HG03097 (cell line): ENCODE results near the gene TMEM235.
A peak's percentile ranks its signal among the peaks of the same experiment; 100 is the strongest.
"Not testable (repeated sequence)": the region's sequence is repeated elsewhere in the genome, so short reads cannot be mapped to it uniquely, and the experiment has no call there.

ENCODE experiments used
- ATAC-seq: cut with Tn5 transposase; IDR thresholded peaks from one replicate; pipeline ENCODE4 v1.9.1; 2021; ENCODE audit not compliant: unreplicated experiment, low FRiP score

TMEM235 gene

DNA sequence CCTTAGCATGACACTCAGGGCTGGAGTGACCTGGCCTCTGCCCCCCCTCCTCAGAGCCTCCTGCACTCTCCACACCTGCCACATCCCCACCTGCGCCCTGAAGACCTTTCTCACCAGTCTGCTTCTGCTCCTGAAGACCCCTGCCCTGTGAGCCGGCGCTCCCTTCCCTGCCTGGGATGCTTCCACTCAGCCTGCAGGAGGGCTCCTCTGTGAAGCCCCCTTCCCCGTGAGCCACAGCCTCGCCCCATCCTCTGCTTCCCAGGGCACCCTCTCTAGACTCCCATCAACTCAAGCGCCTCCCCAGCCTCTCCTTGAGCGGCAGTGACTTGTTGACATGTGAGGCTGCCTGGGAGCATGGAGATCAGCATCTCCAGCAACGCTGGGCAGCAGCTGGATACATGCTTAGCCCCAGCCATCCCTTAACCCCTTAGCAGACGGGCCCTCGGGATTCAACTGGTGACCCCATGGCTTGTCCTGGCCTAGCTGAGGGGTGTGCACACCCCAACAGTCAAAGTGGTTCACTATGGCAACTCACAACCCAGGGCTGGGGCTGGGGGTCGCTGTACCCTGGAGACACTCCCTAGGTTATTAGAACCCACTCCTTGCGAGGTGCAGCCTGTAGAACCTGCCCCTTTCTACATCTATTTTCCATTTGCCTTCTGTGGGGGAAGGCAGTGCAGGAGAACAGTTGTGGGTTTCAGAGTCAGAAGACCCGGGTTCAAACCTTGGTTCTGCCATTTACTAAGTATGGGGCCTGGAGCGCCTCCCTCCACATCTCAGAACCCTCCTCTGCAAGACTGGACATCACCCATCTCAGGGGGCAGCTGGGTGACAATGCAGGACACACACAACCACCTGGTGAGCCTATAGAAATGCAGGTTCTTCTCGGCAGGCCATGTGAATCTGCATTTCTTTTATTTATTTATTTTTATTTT is 21.5 kb downstream of the TMEM235 start:
- no peak for ATAC-seq

DNA sequence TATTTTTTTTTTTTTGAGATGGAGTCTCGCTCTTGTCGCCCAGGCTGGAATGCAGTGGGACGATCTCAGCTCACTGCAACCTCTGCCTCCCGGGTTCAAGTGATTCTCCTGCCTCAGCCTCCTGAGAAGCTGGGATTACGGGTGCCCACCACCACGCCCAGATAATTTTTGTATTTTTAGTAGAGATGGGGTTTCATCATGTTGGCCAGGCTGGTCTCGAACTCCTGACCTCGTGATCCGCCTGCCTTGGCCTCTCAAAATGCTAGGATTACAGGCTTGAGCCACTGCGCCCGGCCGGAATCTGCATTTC is 22.2 kb downstream of the TMEM235 start:
- ATAC-seq: not testable (repeated sequence)

DNA sequence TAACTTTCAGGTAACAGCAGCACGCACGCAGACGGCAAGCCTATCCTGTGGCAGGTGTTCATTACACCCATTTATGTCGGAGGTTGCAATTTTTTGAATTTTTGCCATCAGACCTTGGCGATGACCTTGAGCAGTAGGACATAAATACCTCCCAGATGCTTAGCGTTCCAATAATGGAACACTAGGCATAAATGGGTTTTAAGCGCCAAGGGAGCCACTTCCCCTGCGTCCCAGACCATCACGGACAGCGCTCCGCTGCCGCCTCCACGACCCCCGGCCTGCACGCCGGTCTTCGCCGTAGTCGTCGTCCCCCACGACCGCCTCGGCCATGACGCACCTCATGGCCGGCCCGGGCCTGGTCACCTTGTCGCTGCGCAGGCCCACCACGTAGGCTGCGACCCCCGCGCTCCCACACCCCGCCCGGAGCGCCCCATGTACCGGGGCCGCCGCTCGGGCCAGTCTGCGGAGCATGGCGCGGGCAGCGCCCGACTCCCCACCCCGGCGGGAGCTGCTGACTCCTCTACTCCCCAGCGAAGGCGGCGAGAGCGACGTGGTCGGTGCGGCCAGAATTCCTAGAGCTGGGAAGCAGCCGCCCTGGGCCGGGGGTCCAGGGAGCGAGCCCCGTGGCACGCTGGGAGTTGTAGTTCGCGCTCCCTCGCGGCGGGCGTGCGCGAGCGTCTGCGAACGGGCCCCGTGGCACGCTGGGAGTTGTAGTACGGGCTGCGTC is 22.7 kb downstream of the TMEM235 start:
- peak; percentile 38 for ATAC-seq

DNA sequence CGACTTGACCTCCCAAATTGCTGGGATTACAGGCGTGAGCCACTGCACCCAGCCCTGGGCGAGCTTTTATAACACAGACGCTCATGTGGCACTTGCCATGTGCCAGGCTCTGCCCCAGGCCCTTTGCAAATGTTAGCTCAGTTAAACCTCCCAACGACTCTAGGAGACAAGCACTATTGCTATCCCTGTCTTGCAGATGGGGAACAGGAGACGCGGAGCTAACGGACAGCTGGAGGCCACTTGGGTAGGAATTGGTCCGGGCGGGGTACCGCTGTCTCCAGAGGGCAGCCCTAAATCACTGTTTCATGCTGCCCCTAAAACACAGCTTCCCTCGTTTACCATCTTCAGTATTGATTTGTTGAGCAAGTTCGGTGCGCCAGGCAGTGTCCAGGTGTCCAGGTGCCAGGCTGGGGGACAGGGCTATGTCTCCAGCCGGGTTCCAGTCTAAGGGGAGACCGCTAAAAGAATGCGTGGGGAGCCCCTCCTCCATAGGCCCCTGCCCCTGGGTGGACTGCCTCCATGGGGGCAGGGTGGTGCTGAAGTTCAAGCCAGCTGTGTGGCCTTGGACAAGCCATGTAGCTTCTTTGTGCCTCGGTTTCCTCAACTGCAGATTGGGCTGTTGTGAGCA is 23.7 kb downstream of the TMEM235 start:
- ATAC-seq: no peak

DNA sequence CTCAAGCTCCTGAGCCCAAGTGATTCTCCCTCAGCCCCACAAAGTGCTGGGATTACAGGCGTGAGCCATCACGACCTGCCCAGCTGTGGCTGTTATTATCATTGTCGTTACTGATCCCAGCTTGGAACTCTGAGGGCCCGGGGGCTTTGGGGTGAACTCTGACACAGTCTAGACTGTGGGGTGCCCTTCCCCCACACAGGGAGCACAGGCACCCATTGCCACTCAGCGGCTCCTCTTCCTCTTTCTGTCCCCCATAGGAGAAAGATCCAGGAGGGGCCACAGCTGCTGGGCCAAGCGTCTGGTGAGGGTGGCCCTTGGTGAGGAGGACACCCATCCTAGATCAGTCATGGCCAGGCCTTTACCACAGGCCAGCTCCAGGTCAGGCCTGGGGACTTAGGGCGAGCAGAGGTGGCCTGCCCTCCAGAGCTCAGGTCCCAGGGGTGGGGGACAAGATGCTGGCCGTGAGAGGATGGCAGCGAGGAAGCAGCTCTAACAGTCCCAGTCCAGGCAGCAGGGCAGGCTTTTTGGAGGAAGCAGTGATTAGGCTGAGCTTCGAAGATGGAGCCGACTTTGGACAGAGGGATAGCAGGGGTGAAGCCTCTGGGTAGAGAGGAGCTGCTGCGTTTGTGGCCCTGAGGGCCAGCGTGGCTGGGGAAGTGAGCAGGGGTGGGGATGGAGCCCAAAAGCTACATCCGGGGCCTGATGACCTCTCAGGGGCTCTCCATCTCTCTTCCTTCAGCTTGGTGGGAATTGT is 24.7 kb downstream of the TMEM235 start:
- ATAC-seq: no peak

DNA sequence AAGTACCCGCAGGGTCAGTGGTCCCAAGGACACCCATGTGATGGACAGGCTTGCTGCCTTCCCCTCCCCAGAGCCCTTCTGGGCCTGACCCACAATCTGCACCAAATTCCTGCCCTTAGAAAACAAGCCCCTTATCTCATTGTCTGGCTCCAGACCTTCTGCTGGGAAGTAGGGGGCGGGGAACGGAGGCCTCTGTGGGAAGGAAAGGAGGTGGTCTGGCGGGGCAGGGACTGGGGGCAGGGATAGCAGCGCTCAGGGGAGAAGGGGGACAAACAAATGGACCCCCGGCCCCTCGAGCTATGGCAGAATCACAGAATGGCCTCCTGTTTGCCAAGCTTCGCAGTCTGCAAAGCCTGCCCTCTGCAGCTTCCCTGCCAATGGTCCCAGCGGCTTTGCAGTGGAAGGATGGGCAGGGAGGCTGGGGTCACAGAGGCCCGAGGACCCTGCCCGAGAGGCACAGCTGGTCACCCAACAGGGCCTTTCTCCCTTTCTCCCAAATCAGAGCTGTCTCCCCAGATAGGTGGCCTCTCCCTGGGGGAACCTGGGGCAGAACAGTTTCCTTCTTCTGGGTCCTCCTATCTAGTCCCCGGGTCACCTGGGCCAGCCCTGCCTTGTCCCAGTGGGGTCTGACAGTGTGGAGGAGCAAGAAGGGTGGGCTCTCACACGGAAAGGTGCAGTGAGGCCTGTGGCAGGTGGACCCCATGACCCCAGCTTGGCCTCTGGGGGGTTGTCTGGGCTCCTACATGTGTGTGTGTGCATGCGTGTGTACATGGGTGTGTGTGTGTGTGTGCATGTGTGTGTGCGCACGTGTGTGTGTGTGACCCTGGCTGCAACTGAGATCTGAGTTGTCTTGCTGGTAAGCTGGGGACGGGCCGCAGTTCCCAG is 25.5 kb downstream of the TMEM235 start:
- no peak for ATAC-seq

DNA sequence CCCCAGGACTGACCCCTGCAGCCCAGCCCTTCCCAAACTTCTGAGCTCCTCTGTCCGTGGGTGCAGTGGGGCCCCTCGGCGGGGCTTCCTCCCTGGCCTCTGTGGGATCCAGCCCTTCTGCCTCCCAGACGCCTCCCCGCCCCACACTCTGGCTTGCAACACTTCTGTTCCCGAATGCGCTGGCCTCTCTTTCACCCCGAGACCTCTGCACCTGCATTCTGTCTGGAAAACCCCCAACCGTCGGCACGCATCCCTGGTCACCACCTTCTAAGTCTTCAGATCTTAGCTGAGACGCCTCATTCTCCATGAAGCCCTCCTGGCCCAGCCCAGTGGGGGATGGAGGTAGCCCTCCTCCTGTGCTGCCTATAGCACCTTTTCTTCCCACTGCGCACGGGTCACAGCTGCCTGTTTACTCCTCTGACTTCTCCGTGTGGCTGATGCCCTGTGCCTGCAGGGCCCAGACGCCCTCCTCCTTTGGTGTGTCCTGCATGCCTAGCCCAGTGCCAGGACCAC is 26.4 kb downstream of the TMEM235 start:
- ATAC-seq: no peak

DNA sequence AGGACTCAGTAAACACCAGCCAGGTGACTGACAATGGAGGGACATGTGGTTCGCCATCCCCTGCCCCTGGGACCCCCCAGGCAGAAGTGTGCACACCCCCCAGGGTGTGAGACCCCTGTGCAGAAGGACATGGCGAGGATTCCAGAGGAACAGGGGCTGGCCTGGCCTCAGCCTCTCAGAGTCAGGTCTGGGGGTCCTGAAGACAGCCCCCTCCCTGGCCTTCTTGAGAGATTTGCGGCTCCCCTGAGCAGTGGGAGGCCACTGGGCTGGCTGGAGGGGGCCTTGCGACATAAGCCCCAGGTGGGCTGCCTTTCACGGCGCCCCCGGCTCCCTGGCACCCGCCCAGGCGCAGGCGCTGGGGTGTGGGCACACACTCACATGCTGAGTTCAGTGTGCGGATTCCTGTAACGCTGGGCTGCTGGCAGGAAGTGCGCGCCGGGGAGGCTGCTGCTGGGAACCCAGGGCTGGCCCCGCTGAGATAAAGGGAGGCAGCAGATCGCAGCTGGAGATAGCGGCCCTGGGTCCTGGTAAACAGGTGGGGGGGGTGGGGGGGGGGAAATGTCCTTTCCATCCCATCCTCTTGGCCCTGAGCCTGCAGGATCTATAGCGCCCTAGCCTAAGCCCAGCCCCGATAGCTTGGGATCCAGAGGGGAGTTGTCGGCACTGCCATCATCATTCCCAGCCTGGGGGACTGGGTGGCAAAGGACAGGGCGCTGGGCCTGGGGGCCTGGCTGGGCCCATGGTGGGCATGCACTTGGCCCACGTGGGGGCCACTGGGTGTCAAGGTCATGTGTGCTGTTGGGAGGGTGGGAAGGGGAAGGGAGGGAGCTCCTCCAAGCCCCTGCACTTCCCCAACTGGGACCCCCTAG is 27.1 kb downstream of the TMEM235 start:
- ATAC-seq: no peak

DNA sequence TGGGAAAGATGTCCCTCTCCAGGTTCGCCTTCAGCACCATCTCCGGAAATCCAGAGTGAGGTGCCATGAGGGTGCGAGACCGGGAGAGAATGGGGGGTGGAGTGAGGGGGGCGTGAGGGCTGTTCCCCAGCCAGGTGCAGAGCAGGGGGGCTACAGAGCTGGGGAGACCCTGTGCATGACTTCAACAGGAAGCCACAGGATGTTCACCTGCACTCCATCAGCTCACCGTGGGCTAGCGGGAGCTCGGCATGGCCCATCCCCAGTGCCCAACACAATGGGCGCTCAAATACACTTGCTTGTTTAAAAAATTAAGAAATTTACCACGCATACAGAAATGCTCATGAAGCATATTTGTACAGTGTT is 27.7 kb downstream of the TMEM235 start:
- ATAC-seq: no peak

DNA sequence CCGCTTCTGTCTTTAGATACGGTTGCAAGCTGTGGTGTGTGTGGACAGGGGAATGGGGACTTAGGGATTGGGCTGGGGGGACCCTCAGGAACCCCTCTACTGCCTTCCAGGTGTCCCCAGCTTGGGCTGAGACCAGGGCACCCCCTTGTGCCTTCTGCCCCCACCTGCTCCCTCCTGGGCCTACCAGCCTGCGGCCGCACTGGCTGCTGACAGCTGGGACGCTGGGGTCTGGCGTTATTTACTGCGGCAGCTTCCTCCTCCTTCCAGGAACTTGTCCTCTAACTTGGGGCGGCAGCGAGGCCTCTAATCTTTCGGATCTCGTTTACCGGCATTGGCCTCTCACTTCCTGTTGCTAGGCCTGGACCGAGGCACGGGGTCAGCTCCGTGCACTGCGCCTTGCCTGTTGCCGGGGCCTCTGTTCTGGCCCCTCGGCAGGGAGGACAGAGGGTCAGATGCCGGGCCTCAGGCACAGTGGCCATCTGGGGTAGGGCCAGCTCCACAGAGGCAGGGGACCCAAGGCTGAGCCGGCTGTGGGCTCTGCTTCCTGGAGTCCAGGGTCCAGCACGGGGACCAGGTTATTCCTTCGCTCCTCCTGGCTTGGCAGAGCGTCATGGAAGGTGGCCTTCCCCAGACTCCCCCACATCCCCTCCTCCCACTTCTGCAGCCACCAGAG is 31.8 kb downstream of the TMEM235 start:
- ATAC-seq: no peak

DNA sequence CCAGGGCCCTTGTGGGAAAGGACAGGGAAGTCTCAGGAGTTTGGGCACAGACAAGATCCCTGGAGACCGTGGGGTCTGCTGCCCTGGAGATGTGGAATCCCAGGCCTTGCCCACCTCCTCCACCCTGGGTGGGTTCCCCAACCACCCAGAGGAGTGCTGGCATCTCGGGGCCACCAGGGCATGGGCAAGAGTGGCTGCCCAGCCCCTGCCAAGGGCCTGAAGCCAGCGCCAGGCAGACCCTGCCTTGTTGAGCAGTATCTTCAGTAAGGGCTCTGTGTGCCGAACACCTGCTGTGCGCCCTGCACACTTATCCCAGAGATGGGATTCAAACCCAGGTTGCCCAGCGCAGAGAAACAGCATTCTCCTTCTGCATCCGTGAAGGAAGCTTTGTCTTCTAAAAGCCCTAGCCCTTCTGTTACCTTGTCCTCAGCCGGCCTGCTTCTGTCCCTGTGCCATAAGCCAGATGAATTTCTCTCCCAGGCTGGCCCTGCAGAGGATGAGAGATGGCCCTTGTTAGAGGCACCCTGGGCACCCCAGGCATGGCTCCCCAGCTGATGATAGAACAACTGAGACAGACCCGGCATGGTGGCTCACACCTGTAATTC is 32.4 kb downstream of the TMEM235 start:
- no peak for ATAC-seq

DNA sequence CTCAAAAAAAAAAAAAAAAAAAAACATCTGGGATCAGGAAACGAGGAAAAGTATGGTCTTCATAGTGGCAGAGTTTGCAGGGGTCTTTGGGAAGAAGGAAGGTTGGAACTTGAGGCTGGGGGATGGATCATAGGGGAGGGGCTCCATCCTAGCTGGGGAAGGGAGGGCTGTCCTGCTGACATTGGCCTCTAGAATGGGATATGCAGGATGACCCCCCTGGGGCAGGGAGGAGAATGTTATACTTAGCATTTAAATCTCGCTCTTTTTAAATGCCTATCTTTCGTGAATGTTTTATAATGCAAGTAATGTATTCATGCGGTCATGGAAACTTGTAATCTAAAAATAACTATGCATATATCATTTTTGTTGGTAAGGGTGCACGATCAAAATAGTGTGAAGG is 33.2 kb downstream of the TMEM235 start:
- ATAC-seq: no peak

DNA sequence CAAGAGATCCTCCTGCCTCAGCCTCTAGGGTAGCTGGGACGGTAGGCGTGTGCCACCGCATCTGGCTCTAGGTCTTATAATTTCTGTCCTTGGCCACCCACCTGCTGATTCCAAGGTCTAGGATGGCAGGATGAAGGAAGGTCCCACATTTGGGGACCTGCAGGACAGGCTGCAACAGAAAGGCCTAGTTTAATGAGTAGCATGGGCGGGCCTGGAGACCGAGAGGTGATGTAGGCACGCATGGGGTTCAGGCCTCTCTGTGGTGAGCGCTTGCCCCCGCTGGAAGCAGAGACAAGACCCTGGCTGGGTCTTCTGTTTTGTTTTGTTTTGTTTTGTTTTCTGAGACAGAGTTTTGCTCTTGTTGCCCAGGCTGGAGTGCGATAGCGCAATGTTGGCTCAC is 33.7 kb downstream of the TMEM235 start:
- no peak for ATAC-seq

DNA sequence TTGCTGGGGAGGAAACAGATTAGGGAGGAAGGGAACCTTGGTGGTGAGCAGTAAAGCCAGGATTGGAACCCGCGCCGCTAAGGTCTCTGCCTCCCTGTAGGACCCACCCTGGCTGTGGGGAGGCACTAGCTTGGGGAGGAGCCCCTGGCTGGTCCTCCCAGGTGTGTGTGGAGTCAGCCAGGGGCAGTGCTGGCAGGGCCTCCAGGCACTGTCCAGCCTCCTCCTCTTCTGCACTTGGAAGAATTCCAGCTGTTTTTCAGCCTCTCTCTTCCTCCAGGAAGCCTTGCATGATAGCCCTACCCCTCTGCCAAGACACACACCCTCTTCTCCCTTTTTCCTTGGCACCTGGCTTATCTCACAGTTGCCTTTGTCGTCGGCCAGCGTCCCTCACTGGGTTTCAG is 34.8 kb downstream of the TMEM235 start:
- no peak for ATAC-seq

DNA sequence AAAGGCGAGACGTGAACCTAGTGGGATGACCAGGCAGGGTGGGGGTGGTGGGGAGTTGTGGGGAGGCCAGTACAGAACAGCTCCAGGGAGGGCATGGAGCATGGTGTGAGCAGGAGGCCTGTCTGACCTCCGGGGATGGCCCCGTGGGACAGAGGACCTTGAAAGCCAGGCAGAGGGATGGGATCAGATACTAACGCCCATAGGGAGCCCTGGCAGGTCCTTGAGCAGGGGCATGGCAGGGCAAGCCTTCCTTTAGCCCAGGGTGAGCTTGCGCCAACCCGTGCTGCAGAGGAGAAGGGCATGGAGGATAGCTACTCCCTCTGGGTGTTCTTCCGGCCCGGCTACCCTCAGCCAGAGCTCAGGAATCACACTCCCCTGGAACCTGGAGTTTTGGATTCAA is 35.3 kb downstream of the TMEM235 start:
- ATAC-seq: no peak

DNA sequence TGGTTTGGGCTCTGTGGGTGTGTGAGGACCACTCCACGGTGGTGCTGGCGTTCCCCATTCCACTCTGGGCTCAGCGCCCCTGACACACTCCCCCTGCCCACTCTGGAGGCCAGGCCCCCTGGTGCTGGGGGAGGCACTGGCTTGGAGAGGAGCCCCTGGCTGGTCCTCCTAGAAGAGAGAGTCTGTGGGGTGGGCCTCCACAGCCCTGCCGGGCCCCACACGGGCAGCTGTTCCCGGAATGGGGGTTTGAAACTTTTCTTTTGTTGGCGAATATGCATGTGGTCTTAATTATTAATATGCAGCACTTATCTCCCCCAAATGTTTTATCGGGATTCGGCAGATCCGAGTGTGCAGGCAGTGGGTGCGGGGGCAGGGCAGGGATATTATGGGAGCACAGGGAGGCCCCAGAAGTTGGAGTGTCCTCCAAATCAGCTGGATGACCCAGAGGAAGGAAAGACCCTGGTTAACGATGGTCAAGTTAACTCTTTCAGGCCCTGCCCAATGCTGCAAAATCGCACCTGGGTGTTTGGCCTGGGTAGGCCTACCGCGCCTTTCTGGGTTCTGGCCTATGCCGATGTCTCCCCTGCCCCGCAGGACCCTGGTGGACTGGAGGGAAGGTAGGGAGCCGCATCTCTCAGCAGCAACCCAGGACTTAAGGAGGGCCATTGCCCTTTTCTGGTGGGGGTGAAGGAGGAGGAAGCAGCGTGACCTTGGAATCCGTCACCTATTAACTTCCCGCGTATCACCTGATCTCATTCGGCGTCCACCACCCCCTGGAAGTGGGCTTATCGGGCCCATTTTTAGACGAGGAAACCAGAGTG is 36.0 kb downstream of the TMEM235 start:
- no peak for ATAC-seq
